CD4-positive, alpha-beta T cell treated with Interleukin-12 subunit alpha and Interleukin-12 subunit beta, for 1 hour (primary cell): ENCODE results near the gene CPED1.
"Not testable (repeated sequence)": the region's sequence is repeated elsewhere in the genome, so short reads cannot be mapped to it uniquely, and the experiment has no call there.

ENCODE experiments used
- DNase-seq: peaks from one replicate; pipeline ENCODE4 v3.0.0-alpha.2; 2020

The CPED1 gene

GRCh38 chr7:121102619-121103018 is 114.1 kb downstream of the CPED1 start:
- no peak for DNase-seq

DNA sequence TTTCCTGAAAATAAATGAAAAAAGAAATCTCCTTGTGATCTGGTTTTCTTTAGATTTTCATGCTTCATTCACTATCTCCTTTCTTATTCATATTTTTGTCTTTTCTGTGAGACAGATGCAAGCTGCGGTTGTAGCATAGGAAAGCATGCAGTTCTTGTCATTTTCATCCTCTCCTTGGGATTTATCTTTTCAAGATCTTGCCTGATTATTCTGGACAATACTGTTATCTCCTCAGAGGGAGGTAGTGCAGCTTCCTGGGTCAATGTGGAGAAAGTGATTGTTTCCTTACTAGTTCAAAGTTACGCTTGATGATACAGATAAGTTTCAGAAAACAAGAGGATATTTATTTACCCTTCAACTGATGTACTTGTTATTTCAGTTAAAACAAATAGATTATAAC is 114.6 kb downstream of the CPED1 start:
- DNase-seq, result no peak

- DNase-seq, result no peak
Measured at GRCh38 chr7:121103579-121103978, 115.1 kb downstream of the CPED1 start.

DNA sequence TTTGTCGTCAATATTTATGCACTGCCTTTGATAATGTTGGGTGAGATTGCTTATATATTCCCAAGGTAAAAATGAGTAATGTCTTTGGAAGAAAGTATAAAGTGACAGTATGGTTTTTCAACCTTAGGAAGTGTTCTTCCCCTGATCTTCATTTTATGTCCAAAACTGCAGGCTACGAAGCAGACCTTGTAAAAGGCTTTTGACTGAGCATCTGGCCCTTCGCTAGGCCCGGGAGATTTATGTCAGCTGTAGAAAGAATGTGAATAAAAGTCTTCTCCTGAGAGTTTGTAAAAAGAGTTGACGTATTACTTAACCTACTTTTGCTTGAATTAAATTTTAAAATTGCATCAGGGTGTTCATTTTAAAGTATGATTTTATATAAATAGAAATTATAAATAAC is 116.8 kb downstream of the CPED1 start:
- DNase-seq, result no peak

GRCh38 chr7:121107923-121108498 is 119.5 kb downstream of the CPED1 start:
- DNase-seq, result peak; percentile 61

GRCh38 chr7:121109145-121109544 is 120.6 kb downstream of the CPED1 start:
- DNase-seq, result no peak

GRCh38 chr7:121113288-121113687 is 124.8 kb downstream of the CPED1 start:
- no peak for DNase-seq

DNA sequence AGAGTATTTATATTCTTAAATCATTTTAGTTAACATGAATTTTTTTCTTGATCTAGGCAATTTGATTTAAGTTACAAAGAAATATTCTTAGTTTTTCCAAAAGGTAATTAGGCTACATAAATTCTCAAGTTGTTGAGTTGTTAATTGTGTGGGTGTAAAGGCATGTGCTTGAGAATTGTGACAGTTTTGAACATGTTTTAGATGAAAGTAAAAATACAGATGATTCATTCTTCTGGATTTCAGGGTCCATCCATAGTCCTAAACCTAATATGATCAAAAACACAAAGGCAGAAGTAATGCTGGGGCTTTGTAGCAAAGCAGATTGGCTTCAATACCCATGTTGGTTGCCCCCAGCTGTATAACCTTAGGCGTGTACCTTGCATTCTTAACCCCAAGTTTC is 127.9 kb downstream of the CPED1 start:
- DNase-seq, result no peak

DNA sequence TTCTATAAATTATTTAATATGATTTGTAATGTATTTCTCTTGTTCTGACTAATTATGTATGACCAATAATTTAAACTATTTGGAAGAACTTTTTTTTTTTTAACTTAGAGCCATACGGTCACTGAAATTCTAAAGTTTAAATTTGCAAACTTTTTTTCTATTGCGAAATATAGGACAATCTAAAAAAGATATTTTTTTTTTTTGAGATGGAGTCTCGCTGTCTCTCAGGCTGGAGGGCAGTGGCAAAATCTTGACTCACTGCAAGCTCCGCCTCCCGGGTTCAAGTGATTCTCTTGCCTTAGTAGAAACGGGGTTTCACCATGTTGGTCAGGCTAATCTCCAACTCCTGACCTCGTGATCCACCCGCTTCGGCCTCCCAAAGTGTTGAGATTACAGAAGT is 130.5 kb downstream of the CPED1 start:
- no peak for DNase-seq

DNA sequence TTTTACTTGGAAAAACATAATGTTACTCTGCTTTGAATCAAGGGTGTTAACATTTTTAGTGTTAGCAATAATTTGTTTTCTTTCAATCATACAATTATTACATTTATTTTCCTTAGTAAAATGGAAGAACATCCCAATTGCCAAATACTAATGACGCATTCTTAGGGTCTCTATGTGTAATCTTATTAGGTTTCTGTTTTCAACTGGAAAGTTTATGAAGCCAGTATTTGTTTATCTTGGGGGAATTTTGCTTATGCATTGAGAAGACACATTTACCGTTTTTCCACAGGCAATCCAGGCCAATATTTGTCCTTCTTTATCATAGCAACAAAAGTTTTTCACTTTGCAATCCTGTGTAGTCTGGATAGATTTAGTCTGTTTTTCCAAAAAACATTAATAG is 134.5 kb downstream of the CPED1 start:
- no peak for DNase-seq

DNA sequence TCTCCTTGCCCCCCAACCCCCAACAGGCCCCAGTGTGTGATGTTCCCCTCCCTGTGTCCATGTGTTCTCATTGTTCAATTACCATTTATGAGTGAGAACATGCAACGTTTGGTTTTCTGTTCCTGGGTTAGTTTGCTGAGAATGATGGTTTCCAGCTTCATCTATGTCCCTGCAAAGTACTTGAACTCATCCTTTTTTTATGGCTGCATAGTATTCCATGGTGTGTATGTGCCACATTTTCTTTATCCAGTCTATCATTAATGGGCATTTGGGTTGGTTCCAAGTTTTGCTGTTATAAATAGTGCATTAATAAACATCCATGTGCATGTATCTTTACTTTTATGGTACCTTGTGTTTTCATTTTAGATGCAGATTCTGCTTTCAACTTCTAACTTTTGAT is 136.9 kb downstream of the CPED1 start:
- DNase-seq, result not testable (repeated sequence)

DNA sequence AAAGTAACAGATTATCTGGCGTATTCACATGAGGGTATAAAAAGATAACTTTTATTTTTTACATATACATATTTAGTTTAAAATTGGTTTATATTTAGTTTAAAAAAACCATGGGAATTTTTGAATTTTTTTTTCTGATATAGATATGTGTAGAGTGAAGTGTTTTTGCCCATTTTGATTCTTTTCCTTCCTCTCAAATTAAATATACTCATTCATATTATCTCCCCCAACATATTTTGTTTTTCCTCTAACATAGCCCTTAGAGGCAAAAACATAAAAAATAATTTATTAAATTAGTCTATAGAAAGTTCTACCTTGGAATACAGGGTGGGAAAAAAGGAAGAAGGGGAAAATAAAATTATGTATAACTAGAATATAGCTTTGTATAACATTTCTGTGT is 137.7 kb downstream of the CPED1 start:
- no peak for DNase-seq

DNA sequence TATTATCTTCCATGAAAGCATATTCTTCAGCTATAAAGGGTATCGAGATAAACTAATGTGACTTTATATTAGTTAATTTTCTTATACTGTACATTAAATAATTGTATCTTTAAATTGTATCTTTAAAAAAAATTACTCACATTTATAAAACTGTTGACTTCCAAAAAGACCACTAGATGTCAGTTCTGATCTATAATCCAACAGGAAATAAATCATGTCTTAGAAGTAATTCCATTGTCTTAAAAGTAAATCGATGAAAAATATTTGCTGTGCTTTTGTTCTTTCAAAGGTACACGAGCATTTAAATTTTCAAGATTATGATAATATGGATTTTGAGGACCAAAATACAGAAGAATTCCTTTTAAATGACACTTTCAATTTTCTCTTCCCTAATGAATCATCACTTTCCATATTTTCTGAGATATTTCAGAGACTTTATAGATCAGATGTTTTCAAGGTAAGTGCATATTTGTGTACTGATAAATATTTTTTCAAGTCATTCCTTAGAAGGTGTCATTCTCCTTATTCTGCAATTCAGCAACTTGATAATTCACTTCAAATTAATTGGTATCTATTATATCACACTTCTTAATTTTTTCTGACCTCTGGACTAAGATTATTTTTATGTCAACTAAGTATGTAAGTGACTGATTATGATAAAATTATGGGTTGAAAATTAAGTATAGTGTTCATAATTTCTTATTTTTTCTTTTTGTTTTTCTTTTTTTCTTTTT is 138.5 kb downstream of the CPED1 start:
- DNase-seq, result no peak

GRCh38 chr7:121132940-121133339 is 144.4 kb downstream of the CPED1 start:
- DNase-seq, result no peak

- DNase-seq, result no peak
Measured at GRCh38 chr7:121133444-121133843, 144.9 kb downstream of the CPED1 start.

DNA sequence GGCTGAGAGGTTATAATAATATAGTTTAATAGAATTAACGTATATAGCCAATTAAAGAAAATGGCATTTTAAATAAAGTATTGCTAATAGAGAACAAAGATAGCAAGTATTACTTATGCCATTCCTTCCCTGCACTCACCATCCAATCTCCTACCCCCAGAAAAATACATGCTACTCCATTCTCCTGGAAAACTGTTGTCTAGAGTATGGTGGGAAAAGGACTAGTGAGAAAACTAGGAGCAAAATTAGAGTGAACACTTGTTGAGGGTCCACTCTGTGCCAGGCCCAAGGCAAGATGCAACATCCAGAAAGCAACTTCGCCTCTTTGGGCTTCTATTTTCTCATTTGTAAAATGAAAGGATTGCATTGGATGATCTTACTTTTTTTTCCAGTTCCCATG is 149.1 kb downstream of the CPED1 start:
- DNase-seq, result no peak

- DNase-seq, result no peak
Measured at GRCh38 chr7:121138262-121138933, 149.9 kb downstream of the CPED1 start.

- DNase-seq, result no peak
Measured at GRCh38 chr7:121139427-121139826, 150.9 kb downstream of the CPED1 start.

GRCh38 chr7:121140790-121141189 is 152.3 kb downstream of the CPED1 start:
- no peak for DNase-seq

GRCh38 chr7:121151774-121152221 is 163.3 kb downstream of the CPED1 start:
- no peak for DNase-seq

DNA sequence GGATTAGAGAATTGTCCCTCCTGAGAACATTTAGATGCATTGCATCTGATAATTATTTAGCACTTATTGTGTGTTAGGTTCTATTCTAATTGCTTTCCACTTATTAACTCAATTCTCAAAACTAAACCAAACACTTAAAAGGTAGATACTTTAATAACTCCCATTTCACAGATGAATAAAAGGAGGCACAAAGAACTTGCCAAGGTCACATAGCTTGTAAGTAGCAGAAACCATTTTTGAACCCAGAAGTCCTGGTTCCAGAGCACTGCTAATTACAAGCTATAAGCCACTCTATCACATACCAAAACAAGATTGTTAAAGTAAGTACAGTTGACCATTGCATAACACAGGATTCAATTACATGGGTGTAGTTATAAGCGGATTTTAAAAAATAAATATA is 164.9 kb downstream of the CPED1 start:
- no peak for DNase-seq

GRCh38 chr7:121153995-121154394 is 165.5 kb downstream of the CPED1 start:
- no peak for DNase-seq

DNA sequence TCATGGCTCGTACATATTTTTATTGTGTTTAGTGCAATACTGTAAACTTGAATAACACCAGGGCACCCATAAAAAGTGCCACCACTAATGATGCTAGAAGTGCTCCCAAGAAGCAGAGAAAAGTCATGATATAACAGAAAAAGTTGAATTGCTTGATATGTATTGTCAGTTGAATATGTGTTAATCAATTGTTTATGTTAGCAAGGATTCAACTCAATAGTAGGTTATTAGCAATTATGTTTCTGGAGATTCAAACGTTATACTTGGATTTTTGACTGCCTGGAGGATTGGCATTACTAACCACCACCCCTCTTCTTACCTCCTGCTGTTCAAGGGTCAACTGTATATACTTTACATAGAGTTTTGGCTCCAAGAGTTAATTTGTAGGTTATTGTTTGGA is 168.3 kb downstream of the CPED1 start:
- DNase-seq, result no peak

GRCh38 chr7:121157341-121157751 is 168.8 kb downstream of the CPED1 start:
- no peak for DNase-seq
